Right lobe of liver (tissue), 4 donors: Measurements from ENCODE around the gene AIFM2.

Experiments
- POLR2A ChIP-seq: fragments of 450-650 bp; IDR thresholded peaks from one replicate; pipeline ENCODE4 v1.6.1; 2017; ENCODE audit warnings: antibody characterized with exemption, mild to moderate bottlenecking
- TF ChIP-seq, protein P1 (sequence below), 4 donors: fragments of 200-600 bp in 3 of 4; fragments of 450-650 bp in 1 of 4; IDR thresholded peaks; one replicate each; pipeline versions ENCODE4 v1.5.1 to v1.8.0; 2016 to 2022; ENCODE audit warnings: antibody characterized with exemption in 4 of 4, mild to moderate bottlenecking in 2 of 4
- donor health status: DM: no; HTN: no; CAD: no.
- donor health status: DM: no; HTN: no; CAD: no.
- donor health status: DM: no; HTN: yes; CAD: no.

DNA sequence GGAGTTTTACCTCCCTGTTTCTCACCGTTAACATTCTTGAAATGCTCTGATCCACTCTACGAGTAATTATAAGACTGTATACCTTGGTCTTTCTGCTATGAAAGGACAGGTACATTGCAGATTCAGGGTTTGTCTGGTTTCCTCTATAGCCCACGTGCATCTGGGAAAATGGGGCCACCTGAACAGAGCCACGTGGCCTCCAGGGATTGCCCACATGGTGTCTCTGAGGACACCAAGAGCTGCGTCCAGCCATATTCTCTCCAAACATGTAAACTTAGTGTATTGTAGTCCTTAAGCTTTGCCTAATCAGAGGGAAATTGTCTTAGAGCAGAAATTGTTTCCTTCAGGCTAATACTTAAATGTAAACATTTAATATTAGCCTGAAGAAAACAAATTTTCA lies 63.3 kb downstream of the AIFM2 start:
- TF ChIP-seq POLR2A = no peak
- TF ChIP-seq, protein P1, sequence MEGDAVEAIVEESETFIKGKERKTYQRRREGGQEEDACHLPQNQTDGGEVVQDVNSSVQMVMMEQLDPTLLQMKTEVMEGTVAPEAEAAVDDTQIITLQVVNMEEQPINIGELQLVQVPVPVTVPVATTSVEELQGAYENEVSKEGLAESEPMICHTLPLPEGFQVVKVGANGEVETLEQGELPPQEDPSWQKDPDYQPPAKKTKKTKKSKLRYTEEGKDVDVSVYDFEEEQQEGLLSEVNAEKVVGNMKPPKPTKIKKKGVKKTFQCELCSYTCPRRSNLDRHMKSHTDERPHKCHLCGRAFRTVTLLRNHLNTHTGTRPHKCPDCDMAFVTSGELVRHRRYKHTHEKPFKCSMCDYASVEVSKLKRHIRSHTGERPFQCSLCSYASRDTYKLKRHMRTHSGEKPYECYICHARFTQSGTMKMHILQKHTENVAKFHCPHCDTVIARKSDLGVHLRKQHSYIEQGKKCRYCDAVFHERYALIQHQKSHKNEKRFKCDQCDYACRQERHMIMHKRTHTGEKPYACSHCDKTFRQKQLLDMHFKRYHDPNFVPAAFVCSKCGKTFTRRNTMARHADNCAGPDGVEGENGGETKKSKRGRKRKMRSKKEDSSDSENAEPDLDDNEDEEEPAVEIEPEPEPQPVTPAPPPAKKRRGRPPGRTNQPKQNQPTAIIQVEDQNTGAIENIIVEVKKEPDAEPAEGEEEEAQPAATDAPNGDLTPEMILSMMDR (IDR thresholded peaks at IDR 0.05) = no peak
